ENCODE data around the gene TMEM267. TPM values are rescaled to one million over a fixed set of nuclear protein-coding genes. Genes with fewer than 3 reads are reported as not detected.

Gene TMEM267
- total and polyA plus RNA-seq, 2 experiments from 2014 or later = 6.5 to 11.2 TPM

DNA sequence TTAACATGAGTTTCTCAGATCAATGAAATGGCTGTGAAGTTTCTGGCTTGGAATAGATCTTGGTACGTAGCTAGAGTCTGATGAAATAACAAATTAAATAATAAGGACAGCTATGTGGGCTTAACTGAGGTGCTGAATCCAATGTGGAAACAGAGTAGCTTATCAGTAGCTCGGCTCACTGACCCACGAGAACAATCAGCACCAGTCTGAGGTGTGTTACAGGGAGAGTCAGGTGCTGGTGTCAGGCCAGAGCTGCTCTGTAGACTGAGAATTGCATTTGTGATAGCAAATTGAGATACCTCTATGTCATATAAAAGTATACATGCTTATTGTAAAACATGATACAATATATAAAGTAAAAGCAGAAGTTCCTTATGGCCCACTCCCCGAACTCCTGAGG is 50.3 kb downstream of the TMEM267 start (continued):
- TF ChIP-seq, protein P1, sequence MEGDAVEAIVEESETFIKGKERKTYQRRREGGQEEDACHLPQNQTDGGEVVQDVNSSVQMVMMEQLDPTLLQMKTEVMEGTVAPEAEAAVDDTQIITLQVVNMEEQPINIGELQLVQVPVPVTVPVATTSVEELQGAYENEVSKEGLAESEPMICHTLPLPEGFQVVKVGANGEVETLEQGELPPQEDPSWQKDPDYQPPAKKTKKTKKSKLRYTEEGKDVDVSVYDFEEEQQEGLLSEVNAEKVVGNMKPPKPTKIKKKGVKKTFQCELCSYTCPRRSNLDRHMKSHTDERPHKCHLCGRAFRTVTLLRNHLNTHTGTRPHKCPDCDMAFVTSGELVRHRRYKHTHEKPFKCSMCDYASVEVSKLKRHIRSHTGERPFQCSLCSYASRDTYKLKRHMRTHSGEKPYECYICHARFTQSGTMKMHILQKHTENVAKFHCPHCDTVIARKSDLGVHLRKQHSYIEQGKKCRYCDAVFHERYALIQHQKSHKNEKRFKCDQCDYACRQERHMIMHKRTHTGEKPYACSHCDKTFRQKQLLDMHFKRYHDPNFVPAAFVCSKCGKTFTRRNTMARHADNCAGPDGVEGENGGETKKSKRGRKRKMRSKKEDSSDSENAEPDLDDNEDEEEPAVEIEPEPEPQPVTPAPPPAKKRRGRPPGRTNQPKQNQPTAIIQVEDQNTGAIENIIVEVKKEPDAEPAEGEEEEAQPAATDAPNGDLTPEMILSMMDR (conservative IDR thresholded peaks at IDR 0.05; ENCODE audit: low read depth in 2 of 2) = no peak
- TF ChIP-seq NANOG (IDR thresholded peaks at IDR 0.05; ENCODE audit: borderline replicate concordance) = no peak

DNA sequence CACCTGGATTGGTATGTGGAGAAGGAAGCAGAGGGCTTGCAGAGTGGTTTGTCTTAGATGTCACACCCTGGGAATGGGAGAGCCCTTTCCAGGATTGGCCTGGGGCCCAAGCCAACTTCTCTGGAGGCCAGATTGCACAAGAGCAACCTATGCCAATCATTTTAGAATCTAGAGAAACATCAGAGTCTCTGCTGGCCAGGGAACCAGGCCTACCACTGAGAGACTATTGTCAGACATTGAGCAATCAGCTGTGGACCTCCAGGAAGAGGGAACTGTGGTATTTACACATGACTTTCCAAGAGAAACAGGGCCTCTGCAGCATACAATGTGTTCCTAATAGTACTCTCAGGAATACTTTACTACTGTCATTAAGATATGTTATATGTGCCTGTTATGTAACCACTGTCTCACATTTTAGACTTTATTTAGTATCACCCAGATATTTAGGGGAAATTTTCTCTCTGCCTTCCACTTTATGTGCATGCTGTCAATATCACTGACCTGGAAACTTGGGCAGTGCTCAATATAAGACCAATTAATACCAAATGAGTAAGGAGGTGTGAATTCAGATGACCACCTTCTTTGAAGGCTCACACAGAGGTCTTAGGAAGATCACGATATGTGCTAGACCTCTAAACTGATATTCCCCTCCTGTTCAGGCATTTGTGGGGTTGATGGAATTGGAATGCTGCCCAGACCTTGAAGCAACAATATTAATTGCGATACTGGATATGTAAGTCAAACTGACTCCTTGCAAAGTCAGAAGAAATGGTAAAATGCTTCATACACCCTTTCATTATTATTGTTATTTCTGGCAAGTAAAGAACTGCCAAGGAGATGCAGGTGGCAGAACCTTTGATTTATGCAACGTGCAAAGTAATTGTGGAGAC is 50.9 kb downstream of the TMEM267 start:
- H3K27me3 ChIP-seq (ENCODE audit: insufficient read depth) = no peaks in the 10 kb centered on the region
- Mint-ChIP-seq H3K36me3 (ENCODE audit: low read depth) (no peaks in the 10 kb centered on the region), H3K27me3 (ENCODE audit: insufficient read depth, low read depth, poor library complexity) (peaks cover 2% of the 10 kb centered on the region), H3K27ac (no peak overlapping the region), H3K4me3 (no peak overlapping the region), H3K4me1 (peaks cover 6% of the 10 kb centered on the region; the same call in 2 of the 3 replicates), H3K9me3 (no peaks in the 10 kb centered on the region; the same call in 2 of the 3 replicates)
- H3K4me2 ChIP-seq = no peak overlapping the region
- no peak overlapping the region for H2AFZ ChIP-seq
- H3K27ac ChIP-seq (ENCODE audit: low read depth) = no peak overlapping the region
- no peaks in the 10 kb centered on the region for H3K4me1 ChIP-seq (ENCODE audit: insufficient read depth)
- no peaks in the 10 kb centered on the region for H3K36me3 ChIP-seq (ENCODE audit: insufficient read depth)
- 0 out of 2 replicates have a peak, but pooled peaks cover 5% of the 10 kb centered on the region for H3K9me2 ChIP-seq (ENCODE audit: insufficient read depth)
- no peaks in the 10 kb centered on the region for H3K79me2 ChIP-seq (replicated peaks; ENCODE audit: insufficient read depth)
- DNase-seq (ENCODE audit: low spot score) (no peak), ATAC-seq (no peak)
- no peaks in the 10 kb centered on the region for H4K20me1 ChIP-seq (replicated peaks; ENCODE audit: insufficient read depth)
- no peak overlapping the region for H3K4me3 ChIP-seq
- H3F3A ChIP-seq (replicated peaks; ENCODE audit: low read depth) = no peaks in the 10 kb centered on the region
- TF ChIP-seq, protein P2, sequence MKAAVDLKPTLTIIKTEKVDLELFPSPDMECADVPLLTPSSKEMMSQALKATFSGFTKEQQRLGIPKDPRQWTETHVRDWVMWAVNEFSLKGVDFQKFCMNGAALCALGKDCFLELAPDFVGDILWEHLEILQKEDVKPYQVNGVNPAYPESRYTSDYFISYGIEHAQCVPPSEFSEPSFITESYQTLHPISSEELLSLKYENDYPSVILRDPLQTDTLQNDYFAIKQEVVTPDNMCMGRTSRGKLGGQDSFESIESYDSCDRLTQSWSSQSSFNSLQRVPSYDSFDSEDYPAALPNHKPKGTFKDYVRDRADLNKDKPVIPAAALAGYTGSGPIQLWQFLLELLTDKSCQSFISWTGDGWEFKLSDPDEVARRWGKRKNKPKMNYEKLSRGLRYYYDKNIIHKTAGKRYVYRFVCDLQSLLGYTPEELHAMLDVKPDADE (IDR thresholded peaks at IDR 0.05) = no peak
- TF ChIP-seq EZH2 (IDR thresholded peaks at IDR 0.05; ENCODE audit: low read depth, unreplicated experiment) (no peak), CREB1 (CRISPR knock-in tag; IDR thresholded peaks at IDR 0.05; ENCODE audit: low read depth) (no peak), STAT1 (IDR thresholded peaks at IDR 0.05; ENCODE audit: unreplicated experiment) (no peak), JUNB (IDR thresholded peaks at IDR 0.05; ENCODE audit: unreplicated experiment) (no peak), EZH2phosphoT487 (IDR thresholded peaks at IDR 0.05; ENCODE audit: unreplicated experiment) (no peak), NANOG (IDR thresholded peaks at IDR 0.05; ENCODE audit: borderline replicate concordance) (no peak), ZNF331 (CRISPR knock-in tag; IDR thresholded peaks at IDR 0.05; ENCODE audit: low read depth) (no peak), POLR2AphosphoS5 (IDR thresholded peaks at IDR 0.05; ENCODE audit: low read depth) (no peak)
- TF ChIP-seq, protein P3, sequence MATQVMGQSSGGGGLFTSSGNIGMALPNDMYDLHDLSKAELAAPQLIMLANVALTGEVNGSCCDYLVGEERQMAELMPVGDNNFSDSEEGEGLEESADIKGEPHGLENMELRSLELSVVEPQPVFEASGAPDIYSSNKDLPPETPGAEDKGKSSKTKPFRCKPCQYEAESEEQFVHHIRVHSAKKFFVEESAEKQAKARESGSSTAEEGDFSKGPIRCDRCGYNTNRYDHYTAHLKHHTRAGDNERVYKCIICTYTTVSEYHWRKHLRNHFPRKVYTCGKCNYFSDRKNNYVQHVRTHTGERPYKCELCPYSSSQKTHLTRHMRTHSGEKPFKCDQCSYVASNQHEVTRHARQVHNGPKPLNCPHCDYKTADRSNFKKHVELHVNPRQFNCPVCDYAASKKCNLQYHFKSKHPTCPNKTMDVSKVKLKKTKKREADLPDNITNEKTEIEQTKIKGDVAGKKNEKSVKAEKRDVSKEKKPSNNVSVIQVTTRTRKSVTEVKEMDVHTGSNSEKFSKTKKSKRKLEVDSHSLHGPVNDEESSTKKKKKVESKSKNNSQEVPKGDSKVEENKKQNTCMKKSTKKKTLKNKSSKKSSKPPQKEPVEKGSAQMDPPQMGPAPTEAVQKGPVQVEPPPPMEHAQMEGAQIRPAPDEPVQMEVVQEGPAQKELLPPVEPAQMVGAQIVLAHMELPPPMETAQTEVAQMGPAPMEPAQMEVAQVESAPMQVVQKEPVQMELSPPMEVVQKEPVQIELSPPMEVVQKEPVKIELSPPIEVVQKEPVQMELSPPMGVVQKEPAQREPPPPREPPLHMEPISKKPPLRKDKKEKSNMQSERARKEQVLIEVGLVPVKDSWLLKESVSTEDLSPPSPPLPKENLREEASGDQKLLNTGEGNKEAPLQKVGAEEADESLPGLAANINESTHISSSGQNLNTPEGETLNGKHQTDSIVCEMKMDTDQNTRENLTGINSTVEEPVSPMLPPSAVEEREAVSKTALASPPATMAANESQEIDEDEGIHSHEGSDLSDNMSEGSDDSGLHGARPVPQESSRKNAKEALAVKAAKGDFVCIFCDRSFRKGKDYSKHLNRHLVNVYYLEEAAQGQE (IDR thresholded peaks at IDR 0.05; ENCODE audit: unreplicated experiment) = no peak
- TF ChIP-seq, protein P1 (conservative IDR thresholded peaks at IDR 0.05; ENCODE audit: low read depth in 2 of 2) = no peak
